ENCODE results near the gene ILRUN.

GRCh38 chr6:34697544-34697836 is 923 bp upstream of the ILRUN start:
- TF ChIP-seq CTCF (IDR thresholded peaks at IDR 0.05) (no peak), POLR2A (IDR thresholded peaks at IDR 0.05) (no peak)

Data from lower leg skin (tissue), 3 donors.